ENCODE results near the gene ASB5.

The ASB5 gene

GRCh38 chr4:176195184-176195978, 73.6 kb downstream of the ASB5 start, which contains the start of gene SPATA4:
Gene SPATA4, minus strand, starts transcription at chr4:176195585. Its CDS starts 23 bp downstream, at chr4:176195562.
- Mint-ChIP-seq H3K9me3 (peaks cover 0 to 2% of the 10 kb centered on the region in 2 donors), H3K4me1 (ENCODE audit: low read depth in 2 of 2) (peaks cover 9 to 10% of the 10 kb centered on the region in 2 donors), H3K27me3 (peaks cover 21% of the 10 kb centered on the region in 2 donors), H3K4me3 (peak within 1 kb of the TSS; percentile 75 to 83), H3K27ac (peak within 1 kb of the TSS; percentile 91 to 95), H3K36me3 (ENCODE audit: insufficient read depth) (peaks cover 11% of the 10 kb centered on the region)
- ATAC-seq (replicated peaks) (peak; percentile 91), DNase-seq (peak; percentile 93 to 95 (median 93))

GRCh38 chr4:176193938-176194337, 75.1 kb downstream of the ASB5 start:
- peaks cover 9 to 10% of the 10 kb centered on the region in 2 donors for H3K4me1 Mint-ChIP-seq (ENCODE audit: low read depth in 2 of 2)
- H3K4me3 Mint-ChIP-seq, result no peak overlapping the region
- peaks cover 32 to 34% of the 10 kb centered on the region in 2 donors for H3K27me3 Mint-ChIP-seq
- H3K9me3 Mint-ChIP-seq, result peaks cover 0 to 2% of the 10 kb centered on the region in 2 donors
- H3K36me3 Mint-ChIP-seq (ENCODE audit: insufficient read depth), result peaks cover 11% of the 10 kb centered on the region
- no peak for ATAC-seq (replicated peaks)
- no peak for DNase-seq
- H3K27ac Mint-ChIP-seq, result no peak overlapping the region

GRCh38 chr4:176193126-176193525, 75.9 kb downstream of the ASB5 start:
- no peak for ATAC-seq (replicated peaks)
- DNase-seq, result no peak
- Mint-ChIP-seq H3K4me1 (ENCODE audit: low read depth in 2 of 2) (peaks cover 9 to 10% of the 10 kb centered on the region in 2 donors), H3K27me3 (peaks cover 36 to 39% of the 10 kb centered on the region in 2 donors), H3K36me3 (ENCODE audit: insufficient read depth) (peaks cover 11% of the 10 kb centered on the region), H3K4me3 (no peak overlapping the region), H3K9me3 (peaks cover 0 to 2% of the 10 kb centered on the region in 2 donors), H3K27ac (no peak overlapping the region)

GRCh38 chr4:176191974-176192373, 77.0 kb downstream of the ASB5 start:
- no peak overlapping the region for H3K27ac Mint-ChIP-seq
- no peaks in the 10 kb centered on the region for H3K9me3 Mint-ChIP-seq
- DNase-seq (no peak), ATAC-seq (replicated peaks) (no peak)
- peaks cover 9 to 10% of the 10 kb centered on the region in 2 donors for H3K4me1 Mint-ChIP-seq (ENCODE audit: low read depth in 2 of 2)
- H3K36me3 Mint-ChIP-seq (ENCODE audit: insufficient read depth), result peaks cover 11% of the 10 kb centered on the region
- H3K4me3 Mint-ChIP-seq, result no peak overlapping the region
- H3K27me3 Mint-ChIP-seq, result peaks cover 36 to 39% of the 10 kb centered on the region in 2 donors

- no peaks in the 10 kb centered on the region for H3K9me3 Mint-ChIP-seq
- ATAC-seq (replicated peaks) (no peak), DNase-seq (no peak)
- H3K36me3 Mint-ChIP-seq (ENCODE audit: insufficient read depth), result peaks cover 5% of the 10 kb centered on the region
- no peak overlapping the region for H3K4me3 Mint-ChIP-seq
- H3K27ac Mint-ChIP-seq, result no peak overlapping the region
- H3K27me3 Mint-ChIP-seq, result peaks cover 52 to 55% of the 10 kb centered on the region in 2 donors
- peaks cover 2% of the 10 kb centered on the region in 2 donors for H3K4me1 Mint-ChIP-seq (ENCODE audit: low read depth in 2 of 2)
These were observed 78.9 kb downstream of the ASB5 start for GRCh38 chr4:176189891-176190795.

- no peaks in the 10 kb centered on the region for H3K36me3 Mint-ChIP-seq (ENCODE audit: insufficient read depth)
- no peaks in the 10 kb centered on the region for H3K4me1 Mint-ChIP-seq (ENCODE audit: low read depth in 2 of 2)
- no peak for ATAC-seq (replicated peaks)
- H3K27ac Mint-ChIP-seq, result no peak overlapping the region
- peaks cover 55 to 57% of the 10 kb centered on the region in 2 donors for H3K27me3 Mint-ChIP-seq
- H3K4me3 Mint-ChIP-seq, result no peak overlapping the region
- H3K9me3 Mint-ChIP-seq, result no peaks in the 10 kb centered on the region
- DNase-seq, result no peak
These were observed 80.4 kb downstream of the ASB5 start for GRCh38 chr4:176188654-176189053.

- Mint-ChIP-seq H3K36me3 (ENCODE audit: insufficient read depth) (no peaks in the 10 kb centered on the region), H3K4me1 (ENCODE audit: low read depth in 2 of 2) (no peaks in the 10 kb centered on the region), H3K27ac (no peak overlapping the region), H3K4me3 (no peak overlapping the region), H3K27me3 (peaks cover 48 to 52% of the 10 kb centered on the region in 2 donors), H3K9me3 (no peaks in the 10 kb centered on the region)
- no peak for ATAC-seq (replicated peaks)
- DNase-seq, result no peak
These were observed 81.4 kb downstream of the ASB5 start for GRCh38 chr4:176187624-176188023.

- Mint-ChIP-seq H3K9me3 (no peaks in the 10 kb centered on the region), H3K4me3 (no peak overlapping the region), H3K27me3 (peaks cover 41 to 44% of the 10 kb centered on the region in 2 donors), H3K27ac (no peak overlapping the region), H3K36me3 (ENCODE audit: insufficient read depth) (no peaks in the 10 kb centered on the region), H3K4me1 (ENCODE audit: low read depth in 2 of 2) (no peaks in the 10 kb centered on the region)
- no peak for DNase-seq
- ATAC-seq (replicated peaks), result no peak
These were observed 82.2 kb downstream of the ASB5 start for GRCh38 chr4:176186671-176187395.

GRCh38 chr4:176186067-176186466, 83.0 kb downstream of the ASB5 start:
- ATAC-seq (replicated peaks) (no peak), DNase-seq (no peak)
- Mint-ChIP-seq H3K27me3 (peaks cover 37 to 40% of the 10 kb centered on the region in 2 donors), H3K4me1 (ENCODE audit: low read depth in 2 of 2) (no peaks in the 10 kb centered on the region), H3K27ac (no peak overlapping the region), H3K36me3 (ENCODE audit: insufficient read depth) (no peaks in the 10 kb centered on the region), H3K9me3 (no peaks in the 10 kb centered on the region), H3K4me3 (no peak overlapping the region)

- H3K27me3 Mint-ChIP-seq, result peaks cover 37 to 38% of the 10 kb centered on the region in 2 donors
- no peak overlapping the region for H3K27ac Mint-ChIP-seq
- DNase-seq, result no peak
- H3K4me1 Mint-ChIP-seq (ENCODE audit: low read depth in 2 of 2), result no peaks in the 10 kb centered on the region
- ATAC-seq (replicated peaks), result no peak
- no peaks in the 10 kb centered on the region for H3K9me3 Mint-ChIP-seq
- H3K4me3 Mint-ChIP-seq, result no peak overlapping the region
- no peaks in the 10 kb centered on the region for H3K36me3 Mint-ChIP-seq (ENCODE audit: insufficient read depth)
These were observed 84.0 kb downstream of the ASB5 start for GRCh38 chr4:176185051-176185450.

All from effector memory CD8-positive, alpha-beta T cell (primary cell).